HCT116 (cell line): Measurements from ENCODE around the gene SLC5A5. TPM values are rescaled to one million over a fixed set of nuclear protein-coding genes. Genes with fewer than 3 reads are reported as not detected.

ENCODE experiments used
- ATAC-seq: fragments of 200-7000 bp; cut with Tn5 transposase; 2 replicates; pipeline ENCODE4 v1.9.1; 2020; ENCODE audit warnings: mild to moderate bottlenecking, moderate library complexity
- BruUV-seq: library from RNA; stranded (reverse); fragments of 400-500 nt; replicated peaks from 2 replicates; lab custom pipeline; 2021; lab: Mats Ljungman, UMichigan
- CTCF ChIA-PET: fragments of 300-600 bp; sonication (Branson Sonifier 250); formaldehyde crosslinking; loops from one replicate; lab custom pipeline; 2021; ENCODE audit warnings: antibody characterized with exemption; lab: Charles Lee
- POLR2A ChIA-PET: fragments of 300-600, 350-600 bp; sonication (Branson Sonifier 250); formaldehyde crosslinking; loops from one replicate; lab custom pipeline; 2021; ENCODE audit warnings: antibody characterized with exemption; lab: Charles Lee
- RAD21 ChIA-PET, 2 experiments: fragments of 300-600 bp; sonication (Branson Sonifier 250); formaldehyde crosslinking; loops; one replicate each; lab custom pipeline; 2023; ENCODE audit warnings: low total read pairs in 2 of 2; ENCODE audit not compliant: uncharacterized antibody in 2 of 2, unreplicated experiment in 2 of 2, low non-redundant PET in 1 of 2; lab: Charles Lee
- DNase-seq: peaks from one replicate; pipeline ENCODE4 v3.0.0-alpha.2; 2010; ENCODE audit warnings: low read depth, low spot score
- H2AFZ ChIP-seq: fragments of 200-600 bp; shearing (Covaris generic), sonication (generic); 2 replicates; pipeline ENCODE4 v1.6.1; 2017; ENCODE audit warnings: low read depth, mixed run types, mixed read lengths, antibody characterized with exemption, low read length; ENCODE audit not compliant: poor library complexity, severe bottlenecking
- H3K27ac ChIP-seq: 2 replicates; pipeline ENCODE4 v1.5.1; 2012; ENCODE audit warnings: low read depth, low read length
- H3K27me3 ChIP-seq: fragments of 200-600 bp; sonication (generic); 2 replicates; pipeline ENCODE4 v1.6.1; 2016; ENCODE audit warnings: mixed run types, low read length, mixed read lengths; ENCODE audit not compliant: insufficient read depth
- H3K36me3 ChIP-seq, 2 experiments: fragments of 200-500 bp in 1 of 2; fragments of 200-600 bp in 1 of 2; sonication (Bioruptor generic) in 1 of 2; sonication (generic) in 1 of 2; 2 replicates each; pipeline versions ENCODE4 v1.5.1 to v1.6.1; 2014 to 2016; ENCODE audit warnings: low read length in 2 of 2, inconsistent platforms in 1 of 2, mixed read lengths in 1 of 2, mixed run types in 1 of 2; ENCODE audit not compliant: insufficient read depth in 2 of 2, control insufficient read depth in 1 of 2
- H3K4me1 ChIP-seq, 2 experiments: fragments of 200-600 bp in 1 of 2; sonication (generic) in 1 of 2; 2 replicates each; pipeline versions ENCODE4 v1.5.1 to v1.6.1; 2012 to 2017; ENCODE audit warnings: low read length in 2 of 2, inconsistent platforms in 1 of 2, mild to moderate bottlenecking in 1 of 2, mixed read lengths in 1 of 2, mixed run types in 1 of 2, moderate library complexity in 1 of 2; ENCODE audit not compliant: insufficient read depth in 2 of 2, control insufficient read depth in 1 of 2
- H3K4me2 ChIP-seq: fragments of 200-600 bp; sonication (generic); 2 replicates; pipeline ENCODE4 v1.6.1; 2017; ENCODE audit warnings: mixed run types, low read length, mixed read lengths
- H3K4me3 ChIP-seq, 2 experiments: fragments of 200-600 bp in 1 of 2; sonication (generic) in 1 of 2; replicated peaks in 1 of 2; 2 replicates each; pipeline ENCODE4 v1.5.1; 2011 to 2016; ENCODE audit warnings: low read length in 2 of 2, control low read depth in 1 of 2, low read depth in 1 of 2, mild to moderate bottlenecking in 1 of 2, mixed read lengths in 1 of 2, mixed run types in 1 of 2
- H3K79me2 ChIP-seq: fragments of 200-600 bp; sonication (generic); 2 replicates; pipeline ENCODE4 v1.6.1; 2017; ENCODE audit warnings: mild to moderate bottlenecking, mixed run types, low read length, moderate library complexity, mixed read lengths; ENCODE audit not compliant: insufficient read depth
- H3K9ac ChIP-seq: fragments of 200-600 bp; sonication (generic); 2 replicates; pipeline ENCODE4 v1.6.1; 2016; ENCODE audit warnings: low read length, mixed read lengths
- H3K9me2 ChIP-seq: fragments of 200-600 bp; sonication (generic), shearing (Covaris generic); 2 replicates; pipeline ENCODE4 v1.6.1; 2017; ENCODE audit warnings: mixed run types, mild to moderate bottlenecking, moderate library complexity; ENCODE audit not compliant: insufficient read depth
- H3K9me3 ChIP-seq, 2 experiments: fragments of 200-500 bp in 1 of 2; fragments of 200-600 bp in 1 of 2; sonication (Bioruptor generic) in 1 of 2; sonication (generic) in 1 of 2; 2 replicates each; pipeline ENCODE4 v1.6.1; 2014 to 2017; ENCODE audit warnings: low read length in 2 of 2, mixed read lengths in 2 of 2, inconsistent platforms in 1 of 2, low read depth in 1 of 2, mild to moderate bottlenecking in 1 of 2, mixed run types in 1 of 2, moderate library complexity in 1 of 2; ENCODE audit not compliant: control insufficient read depth in 1 of 2, insufficient read depth in 1 of 2
- H4K20me1 ChIP-seq: fragments of 200-600 bp; sonication (generic), shearing (Covaris generic); 2 replicates; pipeline ENCODE4 v1.6.1; 2017; ENCODE audit warnings: mixed run types, mild to moderate bottlenecking, moderate library complexity; ENCODE audit not compliant: insufficient read depth
- ATF3 ChIP-seq: IDR thresholded peaks from 2 replicates; pipeline ENCODE4 v1.6.1; 2012
- CEBPB ChIP-seq: IDR thresholded peaks from 2 replicates; pipeline ENCODE4 v1.6.1; 2012; ENCODE audit warnings: low read depth
- JUND ChIP-seq: IDR thresholded peaks from 2 replicates; pipeline ENCODE4 v1.6.1; 2012
- REST ChIP-seq: IDR thresholded peaks from 2 replicates; pipeline ENCODE4 v1.6.1; 2012; ENCODE audit warnings: low read depth
- ZNF274 ChIP-seq: fragments of 200-500 bp; sonication (Bioruptor generic); IDR thresholded peaks from 2 replicates; pipeline ENCODE4 v1.6.1; 2014; ENCODE audit warnings: mild to moderate bottlenecking, low read depth, low read length, inconsistent platforms
- intact Hi-C: fragments of 100-400 bp; cut with micrococcal nuclease; formaldehyde crosslinking; loops from 2 replicates; pipeline ENCODE4 v1.10.0; 2022
- total RNA-seq: library from RNA; stranded (reverse); gene quantifications from one replicate; pipeline ENCODE4 v1.2.1, GENCODE V29; 2021; ENCODE audit not compliant: unreplicated experiment
- TF ChIP-seq, protein P1 (sequence below): IDR thresholded peaks from 2 replicates; pipeline ENCODE4 v1.6.1; 2012

Gene SLC5A5
- total RNA-seq, 1 experiment from 2014 or later: 0.59 TPM

GRCh38 chr19:17866312-17866963, 5.3 kb upstream of the SLC5A5 start:
- peak; percentile 2; the same call in 1 of the 2 replicates for ATAC-seq
- Histone ChIP-seq H3K27ac (peak overlapping the region; percentile 84), H4K20me1 (peaks cover 17% of the 10 kb centered on the region; the same call in 1 of the 2 replicates), H3K79me2 (peaks cover 24% of the 10 kb centered on the region), H3K36me3 (peaks cover 16 to 31% of the 10 kb centered on the region in 2 experiments), H3K27me3 (no peaks in the 10 kb centered on the region), H3K4me1 (peaks cover 32 to 56% of the 10 kb centered on the region in 2 experiments), H3K9ac (peak overlapping the region; percentile 38; the same call in 1 of the 2 replicates), H3K9me2 (no peaks in the 10 kb centered on the region), H3K4me2 (peak overlapping the region; percentile 53; the same call in 1 of the 2 replicates), H3K4me3 (no peak overlapping the region), H3K9me3 (no peaks in the 10 kb centered on the region), H2AFZ (no peak overlapping the region)
- no peak for TF ChIP-seq ZNF274
- TF ChIP-seq CEBPB: no peak
- TF ChIP-seq, protein P1, sequence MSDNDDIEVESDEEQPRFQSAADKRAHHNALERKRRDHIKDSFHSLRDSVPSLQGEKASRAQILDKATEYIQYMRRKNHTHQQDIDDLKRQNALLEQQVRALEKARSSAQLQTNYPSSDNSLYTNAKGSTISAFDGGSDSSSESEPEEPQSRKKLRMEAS: no peak
- TF ChIP-seq ATF3: no peak
- intact Hi-C loops: no loop called here
- ChIA-PET POLR2A (interaction anchor here (1.4 to 4.0 kb wide), 2 partner anchors 15 to 66 kb away, joined by 3 to 34 read pairs; partner anchors contain the start of gene CCDC124), RAD21 (no interaction called here), CTCF (no interaction called here)
- no TSS peak for BruUV-seq
- no peak for DNase-seq

DNA sequence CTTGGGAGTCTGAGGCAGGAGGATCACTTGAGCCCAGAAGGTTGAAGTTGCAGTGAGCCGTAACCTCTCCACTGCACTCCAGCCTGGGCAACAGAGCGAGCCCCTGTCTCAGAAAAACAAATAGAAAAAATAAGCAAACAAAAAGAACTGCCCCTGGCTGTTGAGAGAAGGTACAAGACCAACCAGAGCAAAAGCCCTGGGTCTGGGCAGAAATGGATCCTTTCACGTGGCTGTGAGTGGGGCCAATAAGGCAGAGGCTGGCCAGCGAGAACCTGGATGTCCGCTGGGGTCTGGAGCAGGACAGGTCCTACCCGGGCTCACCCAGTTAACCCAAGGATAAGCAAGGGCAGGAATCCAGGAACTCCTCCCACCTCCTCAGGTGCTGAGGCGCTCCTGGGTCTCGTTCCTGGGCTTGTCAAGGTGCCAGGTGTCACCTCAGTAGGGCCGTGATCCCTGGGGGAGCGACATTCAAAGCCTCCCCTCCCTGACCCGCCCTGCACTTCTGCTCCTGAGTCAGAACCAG, 4.7 kb upstream of the SLC5A5 start:
- CTCF ChIA-PET: no interaction called here
- no peak overlapping the region for H3K4me2 ChIP-seq

More for the DNA sequence above, 4.7 kb upstream of the SLC5A5 start:
- ChIA-PET POLR2A (interaction anchor here (1.4 kb wide), 1 partner anchor 8 kb away, joined by 5 read pairs; no protein-coding TSS in a partner anchor), RAD21 (no interaction called here)
- peaks cover 17% of the 10 kb centered on the region; the same call in 1 of the 2 replicates for H4K20me1 ChIP-seq
- DNase-seq: no peak
- no peaks in the 10 kb centered on the region for H3K9me3 ChIP-seq
- peaks cover 18% of the 10 kb centered on the region for H3K79me2 ChIP-seq
- intact Hi-C loops: no loop called here
- H3K36me3 ChIP-seq: peaks cover 11 to 26% of the 10 kb centered on the region in 2 experiments
- no peak for ATAC-seq
- no peak overlapping the region for H2AFZ ChIP-seq
- H3K9me2 ChIP-seq: no peaks in the 10 kb centered on the region
- no peaks in the 10 kb centered on the region for H3K27me3 ChIP-seq
- TF ChIP-seq REST (no peak), JUND (no peak), ZNF274 (no peak)
- TF ChIP-seq, protein P1: no peak
- BruUV-seq: no TSS peak
- H3K4me1 ChIP-seq: peaks cover 26 to 50% of the 10 kb centered on the region in 2 experiments
- H3K9ac ChIP-seq: no peak overlapping the region
- H3K4me3 ChIP-seq: no peak overlapping the region
- no peak overlapping the region for H3K27ac ChIP-seq
